ENCODE data around the gene UXS1. TPM values are rescaled to one million over a fixed set of nuclear protein-coding genes. Genes with fewer than 3 reads are reported as not detected.
A peak's percentile ranks its signal among the peaks of the same experiment; 100 is the strongest.

UXS1 gene
- total RNA-seq, 1 experiment from 2014 or later: 46.3 TPM

DNA sequence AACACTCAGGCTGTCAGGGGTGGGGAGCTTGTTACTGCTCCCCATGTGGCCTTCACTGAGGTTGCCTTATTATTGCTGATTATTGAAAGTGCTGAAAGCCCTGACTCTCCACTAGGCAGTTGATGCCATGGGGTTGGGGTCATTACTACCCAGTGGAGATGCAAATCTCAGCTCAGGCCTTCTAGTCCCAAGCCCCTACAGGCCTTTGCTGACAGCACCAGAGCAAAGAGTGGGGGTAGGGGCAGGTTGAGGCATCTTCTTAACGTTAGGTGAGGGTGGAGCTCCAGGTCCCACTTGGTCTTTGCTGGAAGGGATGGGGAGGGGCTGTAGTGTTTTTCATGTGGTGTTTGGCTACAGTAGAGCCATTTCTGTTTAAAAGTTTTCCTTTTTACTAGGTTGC is 104.5 kb downstream of the UXS1 start:
- Histone ChIP-seq H4K20me1 (ENCODE audit: control insufficient read depth, insufficient read depth, insufficient read length) (no peaks in the 10 kb centered on the region), H2AFZ (ENCODE audit: low read length) (no peak overlapping the region), H2BK120ac (ENCODE audit: low read depth, low read length, poor library complexity, severe bottlenecking) (no peak overlapping the region), H2AK5ac (ENCODE audit: insufficient read length, low read length) (no peak overlapping the region), H4K91ac (ENCODE audit: insufficient read length, low read depth, low read length) (no peak overlapping the region), H3K18ac (ENCODE audit: insufficient read length, low read depth, low read length) (no peak overlapping the region), H2BK15ac (ENCODE audit: low read depth, low read length) (no peak overlapping the region), H3K9me3 (ENCODE audit: control insufficient read depth, low read depth, low read length) (no peaks in the 10 kb centered on the region), H2BK12ac (ENCODE audit: insufficient read length, low read depth, low read length) (no peak overlapping the region), H3K14ac (ENCODE audit: insufficient read depth, low read length) (no peak overlapping the region), H3K4me1 (ENCODE audit: insufficient read depth, low read length) (no peaks in the 10 kb centered on the region), H3K79me1 (ENCODE audit: insufficient read depth, low read depth, low read length, poor library complexity, severe bottlenecking) (no peaks in the 10 kb centered on the region), H4K8ac (replicated peaks; ENCODE audit: insufficient read length, low read depth, low read length) (no peak overlapping the region), H3K4me2 (ENCODE audit: insufficient read depth, insufficient read length, low read length) (no peak overlapping the region), H3K27me3 (ENCODE audit: insufficient read depth, low read length) (no peaks in the 10 kb centered on the region), H3K79me2 (ENCODE audit: insufficient read depth, low read length) (no peaks in the 10 kb centered on the region), H2BK5ac (ENCODE audit: insufficient read length, low read length) (no peak overlapping the region), H4K5ac (ENCODE audit: insufficient read length, low read depth, low read length) (no peak overlapping the region), H3K27ac (ENCODE audit: insufficient read length, low read depth, low read length) (no peak overlapping the region), H3T11ph (ENCODE audit: low read length) (no peak overlapping the region), H3K23me2 (ENCODE audit: insufficient read length, low read depth, low read length, poor library complexity, severe bottlenecking) (no peaks in the 10 kb centered on the region), H3K9ac (ENCODE audit: extremely low read depth, insufficient read length, low read length) (no peak overlapping the region), H3K56ac (ENCODE audit: insufficient read length, low read depth, low read length) (no peak overlapping the region), H3K23ac (ENCODE audit: insufficient read length, low read depth, low read length) (no peak overlapping the region), H2BK20ac (ENCODE audit: low read depth, low read length, poor library complexity, severe bottlenecking) (no peak overlapping the region), H3K4ac (ENCODE audit: low read depth, low read length) (no peak overlapping the region)
- no peaks in the 10 kb centered on the region for H3K4me1 Mint-ChIP-seq
- H3K27me3 Mint-ChIP-seq (ENCODE audit: low read depth): no peaks in the 10 kb centered on the region
- DNase-seq: no peak
- 0 out of 3 replicates have a peak, but pooled peaks have one; percentile 10 for TF ChIP-seq CTCF (conservative IDR thresholded peaks at IDR 0.05)
- no CpG with 5 or more reads among the region's 1 CpG for WGBS (ENCODE audit: extremely low coverage, insufficient read length, low lambda C conversion rate)
- no peak overlapping the region for H3K27ac Mint-ChIP-seq
- H3K36me3 Mint-ChIP-seq (ENCODE audit: insufficient read depth in 1 of 3, low read depth in 3 of 3): peaks cover 13 to 40% (median 16%) of the 10 kb centered on the region in 3 experiments; a peak in 6 of 7 replicates
- H3K9me3 Mint-ChIP-seq: peaks cover 0 to 5% of the 10 kb centered on the region in 2 experiments; a peak in 1 of 5 replicates
- H3K4me3 Mint-ChIP-seq: no peak overlapping the region
